ENCODE measurements around the gene PARD3.

DNA sequence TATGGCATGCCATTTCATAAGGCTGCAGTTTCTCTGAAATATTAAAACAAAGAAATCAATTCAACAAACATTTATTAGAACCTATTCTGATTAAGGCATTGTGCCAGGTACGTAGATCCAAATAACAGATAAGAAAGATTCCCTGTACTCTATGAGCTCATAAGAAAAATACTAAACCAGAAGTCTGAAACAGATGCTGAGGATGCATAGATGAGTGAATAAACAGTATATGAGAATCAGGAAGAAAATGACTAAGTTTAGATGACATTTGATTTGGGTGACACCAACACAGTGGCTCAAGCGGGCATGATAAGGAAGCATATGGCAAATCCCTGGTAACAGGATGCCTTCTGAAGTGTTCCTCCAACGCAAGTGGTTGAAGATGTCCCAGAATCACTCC lies 477.2 kb downstream of the PARD3 start:
- TF ChIP-seq, protein P1, sequence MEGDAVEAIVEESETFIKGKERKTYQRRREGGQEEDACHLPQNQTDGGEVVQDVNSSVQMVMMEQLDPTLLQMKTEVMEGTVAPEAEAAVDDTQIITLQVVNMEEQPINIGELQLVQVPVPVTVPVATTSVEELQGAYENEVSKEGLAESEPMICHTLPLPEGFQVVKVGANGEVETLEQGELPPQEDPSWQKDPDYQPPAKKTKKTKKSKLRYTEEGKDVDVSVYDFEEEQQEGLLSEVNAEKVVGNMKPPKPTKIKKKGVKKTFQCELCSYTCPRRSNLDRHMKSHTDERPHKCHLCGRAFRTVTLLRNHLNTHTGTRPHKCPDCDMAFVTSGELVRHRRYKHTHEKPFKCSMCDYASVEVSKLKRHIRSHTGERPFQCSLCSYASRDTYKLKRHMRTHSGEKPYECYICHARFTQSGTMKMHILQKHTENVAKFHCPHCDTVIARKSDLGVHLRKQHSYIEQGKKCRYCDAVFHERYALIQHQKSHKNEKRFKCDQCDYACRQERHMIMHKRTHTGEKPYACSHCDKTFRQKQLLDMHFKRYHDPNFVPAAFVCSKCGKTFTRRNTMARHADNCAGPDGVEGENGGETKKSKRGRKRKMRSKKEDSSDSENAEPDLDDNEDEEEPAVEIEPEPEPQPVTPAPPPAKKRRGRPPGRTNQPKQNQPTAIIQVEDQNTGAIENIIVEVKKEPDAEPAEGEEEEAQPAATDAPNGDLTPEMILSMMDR (IDR thresholded peaks at IDR 0.05): no peak
- no peak for TF ChIP-seq POLR2A (IDR thresholded peaks at IDR 0.05)
